T-helper 1 cell treated with Interleukin-12 subunit alpha and Interleukin-12 subunit beta and Interleukin-4 antibody, amounts not matched to agents 30 ng/mL and 1 ng/mL, for 36 hours (primary cell): Measurements from ENCODE around the gene MAST4. TPM values are rescaled to one million over a fixed set of nuclear protein-coding genes. Genes with fewer than 3 reads are reported as not detected.

ENCODE experiments used
- intact Hi-C: fragments of 100-400 bp; cut with micrococcal nuclease; formaldehyde crosslinking; loops from one replicate; pipeline ENCODE4 v1.15.1; 2024
- total RNA-seq: library from RNA; stranded (reverse); gene quantifications from 2 replicates; pipeline ENCODE4 v1.2.3, GENCODE V29; 2022

The MAST4 gene
- total RNA-seq, 1 donor from 2014 or later, result 65.8 TPM

- intact Hi-C loops, result no loop called here
Observed at GRCh38 chr5:67190410-67190809, 594.2 kb downstream of the MAST4 start.

DNA sequence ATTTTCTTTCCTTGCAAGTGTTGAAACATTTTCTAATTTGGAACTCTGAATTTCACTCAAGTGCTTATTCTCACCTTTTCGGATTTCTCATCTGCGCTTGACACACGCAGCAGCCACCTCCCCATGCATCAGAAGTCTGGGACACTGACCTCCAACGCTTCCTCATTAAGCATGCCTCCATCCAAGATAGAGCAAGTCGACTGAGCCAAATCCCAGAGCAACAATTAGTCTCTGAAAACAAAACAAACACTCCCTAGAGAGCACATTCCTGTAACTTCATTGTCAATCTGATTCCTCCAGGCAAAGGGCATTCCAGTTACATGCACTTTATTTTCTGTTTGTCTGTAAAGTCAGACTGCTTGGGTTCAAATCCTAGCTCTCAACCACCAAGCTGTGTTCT, 594.7 kb downstream of the MAST4 start:
- intact Hi-C loops, result no loop called here

- intact Hi-C loops, result no loop called here
Observed at GRCh38 chr5:67192719-67193438, 596.7 kb downstream of the MAST4 start.

DNA sequence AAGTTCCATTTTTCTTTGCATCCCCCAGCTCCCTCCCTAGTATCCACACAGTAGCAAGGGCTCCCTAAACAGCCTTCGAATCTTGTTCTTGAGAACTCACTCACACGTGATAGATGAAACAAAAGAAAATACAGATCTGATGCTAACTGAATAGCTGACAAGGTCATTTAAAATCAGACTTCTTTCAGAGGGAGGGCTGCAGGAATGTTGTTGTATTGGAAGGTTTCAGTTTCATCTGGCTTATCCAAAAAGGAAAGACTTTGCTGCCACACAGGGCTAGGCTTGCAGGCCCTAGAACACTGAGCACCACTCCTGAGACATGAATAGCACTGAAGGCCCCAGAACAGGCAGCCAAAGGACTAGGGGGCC, 597.2 kb downstream of the MAST4 start:
- intact Hi-C loops, result no loop called here

DNA sequence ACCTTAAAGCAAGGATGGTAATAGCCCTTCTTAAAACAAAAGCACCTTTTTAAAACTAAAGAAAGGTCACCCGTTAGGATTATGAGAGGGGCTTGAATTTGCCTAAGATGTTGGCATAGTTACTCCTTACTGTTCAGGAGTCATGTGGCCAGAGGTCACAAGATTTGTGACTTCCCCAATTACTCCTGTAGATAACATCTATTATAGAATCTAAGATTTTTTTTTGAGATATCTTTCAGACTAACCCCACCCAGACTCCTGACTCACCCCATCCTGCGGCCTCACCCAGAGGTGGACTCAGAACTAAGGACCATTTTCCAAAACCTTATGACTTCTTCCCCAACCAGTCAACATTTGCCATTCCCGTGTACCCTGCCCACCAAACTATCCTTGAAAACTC, 598.0 kb downstream of the MAST4 start:
- intact Hi-C loops, result no loop called here

DNA sequence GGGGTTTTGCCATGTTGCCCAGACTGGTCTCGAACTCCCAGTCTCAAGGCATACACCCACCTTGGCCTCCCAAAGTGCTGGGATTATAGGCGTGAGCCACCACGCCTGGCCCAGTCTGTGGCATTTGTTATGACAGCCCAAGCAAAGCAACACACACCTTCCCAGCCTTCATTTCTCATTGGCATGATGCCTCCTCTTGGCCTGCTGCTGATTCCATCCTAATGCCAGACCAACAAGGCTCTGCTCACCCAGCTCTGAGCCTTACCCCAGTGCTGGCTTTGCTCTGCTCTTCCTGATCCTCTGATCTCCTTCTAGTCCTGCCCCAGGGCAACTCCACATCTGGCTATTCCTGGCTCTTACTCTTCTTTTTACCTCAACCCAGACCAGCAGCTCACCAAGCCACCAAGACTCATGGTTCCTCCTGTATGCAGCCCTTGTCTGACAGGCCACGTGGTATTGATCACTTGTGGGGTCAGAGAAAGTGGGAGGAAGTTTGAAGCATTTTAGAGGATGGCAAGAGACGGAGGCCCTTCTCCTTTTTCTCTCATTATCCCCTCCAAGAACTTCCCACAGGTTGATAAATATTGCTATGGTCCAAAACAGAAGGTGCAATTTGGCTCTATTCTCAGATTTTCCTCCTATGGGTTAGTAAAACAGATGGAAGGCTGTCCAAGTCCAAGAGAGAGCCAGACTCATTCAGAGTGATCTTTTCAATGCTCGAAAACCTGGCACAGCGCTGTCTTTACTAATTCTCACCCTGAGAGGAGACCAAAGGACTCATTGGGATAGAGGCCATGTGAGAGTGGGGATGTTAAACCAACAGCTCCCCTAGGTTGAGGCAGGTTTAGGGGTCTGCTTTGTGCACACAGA, 599.4 kb downstream of the MAST4 start:
- intact Hi-C loops, result no loop called here

DNA sequence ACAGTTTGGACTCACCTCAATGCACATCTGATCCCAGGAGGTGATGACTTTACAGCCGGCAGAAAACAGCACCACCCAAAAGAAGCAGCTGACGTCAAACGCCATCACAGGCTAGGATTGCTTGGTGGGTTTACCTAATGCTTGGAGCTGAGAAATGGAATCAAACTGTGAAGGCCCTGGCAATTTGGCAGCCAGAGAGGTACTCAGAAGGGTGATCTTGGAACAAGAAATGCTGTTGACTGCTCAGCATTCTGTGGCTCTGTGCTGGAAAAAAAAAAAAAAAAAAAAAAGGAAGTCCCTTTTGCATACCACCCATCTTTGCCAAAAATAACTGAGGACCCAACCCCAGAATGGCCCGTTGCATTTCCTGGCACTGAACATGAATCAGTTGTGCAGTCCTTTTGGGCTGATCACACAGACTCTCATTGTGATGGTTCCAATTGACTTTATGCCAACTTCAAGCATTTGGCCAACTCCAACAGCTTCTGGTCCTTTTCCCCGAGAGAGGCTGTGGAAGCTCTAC, 600.4 kb downstream of the MAST4 start, which contains the start of gene CD180:
TSS of gene CD180 (minus strand) at position 263 of the 523 bp plus-strand sequence. CDS start at position 105, 158 bp downstream.
- intact Hi-C loops, result loop anchor here (1.0 kb wide), 1 partner anchor 10 kb away; no protein-coding TSS in a partner anchor

GRCh38 chr5:67197536-67197935, 601.3 kb downstream of the MAST4 start:
- intact Hi-C loops, result loop anchor here (1.0 kb wide), 1 partner anchor 9 kb away; no protein-coding TSS in a partner anchor

DNA sequence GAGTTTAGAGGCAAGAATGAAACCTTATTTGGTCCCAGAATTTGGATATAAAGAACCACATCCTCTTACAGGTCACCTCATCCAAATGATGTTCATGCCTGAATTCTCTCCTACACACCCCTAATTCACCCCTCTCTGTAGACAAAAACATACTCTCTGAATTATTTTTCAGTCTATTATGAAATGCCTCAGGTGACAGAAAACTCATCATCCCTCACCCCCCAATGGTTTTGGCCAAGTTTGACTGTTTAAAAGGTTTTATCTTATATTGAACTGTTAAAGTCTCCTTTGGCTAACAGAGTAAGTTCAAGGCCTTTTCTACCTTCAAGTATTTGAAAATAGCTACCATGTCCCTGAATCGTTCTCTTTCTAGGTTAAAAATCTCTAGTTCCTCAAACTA, 602.7 kb downstream of the MAST4 start:
- intact Hi-C loops, result loop anchor here (2.0 kb wide), 1 partner anchor 16 kb away; no protein-coding TSS in a partner anchor

- intact Hi-C loops, result loop anchor here (2.0 to 10.0 kb wide), 3 partner anchors 17 to 1055 kb away; partner anchors contain the start of genes MAST4 and SREK1
Observed at GRCh38 chr5:67199859-67200258, 603.7 kb downstream of the MAST4 start.

DNA sequence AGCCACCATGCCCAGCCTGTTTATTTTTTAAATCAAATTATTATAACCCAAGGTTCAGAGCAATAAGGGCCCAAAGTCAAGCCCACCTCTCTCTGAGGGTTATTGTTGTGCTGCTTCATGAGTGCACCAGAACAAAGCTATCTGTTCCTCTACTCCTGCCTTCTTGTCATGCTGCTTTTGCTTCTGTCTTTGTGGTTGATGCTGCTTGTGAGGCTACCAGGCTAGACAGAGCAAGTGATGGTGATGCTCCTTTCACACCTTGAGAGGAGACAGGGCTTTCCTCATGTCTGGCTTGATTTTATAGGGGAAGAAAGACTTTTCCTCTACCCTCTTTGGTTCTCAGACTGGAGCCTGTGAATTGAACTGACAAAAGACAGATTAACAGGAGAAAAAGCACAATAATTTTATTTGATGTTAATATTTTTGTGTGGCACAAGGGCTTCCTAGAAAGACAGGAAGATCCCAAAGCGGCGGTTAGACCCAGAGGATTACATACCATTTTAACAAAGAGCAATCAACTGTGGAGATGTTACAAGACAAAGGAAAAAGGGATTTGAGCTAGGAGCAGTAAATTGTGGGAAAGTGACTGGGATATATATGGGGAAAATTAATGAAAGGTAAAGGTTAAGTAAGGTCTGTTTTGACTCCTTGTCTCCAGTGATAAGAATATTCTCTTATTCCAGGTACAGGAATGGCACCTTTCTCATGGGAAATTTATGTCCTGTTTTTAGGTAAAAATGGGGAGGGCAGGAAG, 604.8 kb downstream of the MAST4 start:
- intact Hi-C loops, result loop anchor here (10.0 kb wide), 2 partner anchors 606 to 1056 kb away; partner anchors contain the start of genes MAST4 and SREK1

DNA sequence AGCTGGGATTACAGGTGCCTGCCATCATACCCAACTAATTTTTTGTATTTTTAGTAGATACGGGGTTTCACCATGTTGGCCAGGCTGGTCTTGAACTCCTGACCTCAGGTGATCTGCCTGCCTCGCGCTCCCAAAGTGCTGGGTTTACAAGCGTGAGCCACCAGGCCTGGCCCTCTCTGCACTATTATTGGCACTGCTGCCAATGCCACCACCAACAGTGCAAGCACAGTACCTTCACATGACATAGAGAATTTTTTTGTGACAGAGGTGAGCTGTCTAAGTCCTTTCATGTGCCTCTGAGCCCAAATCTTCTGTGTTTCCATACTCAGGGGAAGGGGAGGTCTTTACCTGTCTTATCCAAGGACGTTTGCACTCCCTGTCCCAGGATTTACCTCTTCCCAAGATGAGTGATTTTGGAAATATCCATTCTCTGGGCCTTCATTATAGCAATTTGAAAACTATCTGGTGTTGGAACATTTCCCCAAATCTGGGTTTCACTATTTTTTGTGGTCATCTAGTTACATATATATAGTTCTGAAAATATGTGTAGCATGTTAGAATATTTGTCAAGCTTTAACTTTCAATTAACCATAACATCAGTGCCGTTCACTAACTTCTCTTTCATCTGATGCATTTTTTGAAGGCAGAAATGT, 605.8 kb downstream of the MAST4 start:
- intact Hi-C loops, result loop anchor here (10.0 kb wide), 2 partner anchors 607 to 1057 kb away; partner anchors contain the start of genes MAST4 and SREK1

DNA sequence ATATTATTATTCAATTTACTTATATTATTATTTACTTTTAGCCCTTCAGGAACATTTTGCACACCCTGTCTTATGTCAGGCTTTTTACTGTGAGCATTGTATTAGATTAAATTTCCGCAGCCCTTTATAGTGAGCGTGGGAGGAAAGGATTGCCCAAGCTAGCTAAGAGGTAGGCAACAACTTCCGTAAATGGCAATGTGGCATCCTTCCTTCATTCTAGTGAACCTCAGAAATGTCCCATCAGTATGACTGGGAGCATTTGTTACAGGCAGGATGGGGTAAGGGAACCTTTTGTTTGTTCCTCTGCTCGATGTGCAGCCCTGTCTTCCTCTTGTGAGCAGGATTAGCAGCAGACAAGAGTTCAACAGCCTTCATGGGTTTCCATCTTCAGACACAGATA, 606.6 kb downstream of the MAST4 start:
- intact Hi-C loops, result loop anchor here (10.0 kb wide), 2 partner anchors 608 to 1058 kb away; partner anchors contain the start of genes MAST4 and SREK1

DNA sequence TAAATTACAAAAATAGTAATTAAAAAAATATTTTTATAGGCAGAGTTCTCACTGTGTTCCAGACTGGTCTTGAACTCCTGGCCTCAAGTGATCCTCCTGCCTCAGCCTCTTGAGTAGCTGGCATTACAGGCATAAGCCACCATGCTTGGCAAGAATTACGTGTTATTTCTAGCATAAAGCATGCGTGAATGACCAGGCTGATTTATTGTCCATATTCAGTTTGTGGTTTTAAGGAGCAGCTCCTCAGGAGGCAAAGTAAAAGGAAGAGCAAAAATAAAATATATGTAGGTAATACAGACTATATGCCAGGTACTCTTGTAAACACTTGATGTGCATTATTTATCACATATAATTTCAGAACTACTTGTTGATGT, 607.5 kb downstream of the MAST4 start:
- intact Hi-C loops, result loop anchor here (10.0 kb wide), 2 partner anchors 609 to 1059 kb away; partner anchors contain the start of genes MAST4 and SREK1

- intact Hi-C loops, result loop anchor here (5.0 to 10.0 kb wide), 7 partner anchors 312 to 1578 kb away; partner anchors contain the start of genes ERBIN, MAST4, NLN and SGTB
Observed at GRCh38 chr5:67204821-67205220, 608.6 kb downstream of the MAST4 start.

DNA sequence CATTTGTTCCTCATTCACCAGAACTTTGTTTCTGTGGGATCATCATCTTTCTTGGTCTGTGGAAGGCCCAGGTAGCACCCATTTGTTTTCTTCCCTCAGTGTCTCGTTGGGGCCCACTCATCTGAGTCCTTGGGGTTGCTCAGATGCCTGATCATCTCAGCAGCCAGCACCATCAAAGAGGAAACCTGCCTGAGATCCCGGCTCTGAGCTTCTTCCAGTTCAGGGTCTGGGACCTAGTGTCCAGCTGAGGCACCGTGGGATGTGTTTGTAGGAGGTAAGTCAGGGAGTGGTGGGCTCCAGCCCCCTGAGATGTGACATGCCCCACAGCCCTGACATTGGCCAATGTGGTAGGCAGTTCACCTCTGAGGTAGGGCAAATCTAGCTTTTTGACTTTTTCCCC, 609.8 kb downstream of the MAST4 start:
- intact Hi-C loops, result loop anchor here (1.0 to 10.0 kb wide), 11 partner anchors 9 to 1579 kb away; partner anchors contain the start of genes ERBIN, MAST4, NLN and SGTB

DNA sequence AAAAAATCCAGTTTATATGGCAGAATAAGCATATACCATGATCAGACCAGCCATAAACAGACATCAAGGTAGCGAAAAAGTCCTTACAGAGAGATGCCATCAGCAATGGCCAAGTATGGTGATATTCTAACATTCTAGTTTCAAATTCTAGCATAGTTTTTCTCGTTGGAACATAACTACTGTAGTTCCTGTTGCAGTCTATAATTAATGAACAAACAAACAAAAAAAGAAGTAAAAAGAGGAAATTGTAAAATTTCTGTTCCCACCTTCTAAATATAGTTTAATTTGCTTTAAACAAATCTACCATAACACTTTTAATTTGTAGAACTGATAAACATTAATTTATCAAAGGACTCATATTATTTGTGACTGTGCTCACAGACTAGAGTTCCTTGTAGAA, 610.3 kb downstream of the MAST4 start:
- intact Hi-C loops, result loop anchor here (1.0 to 10.0 kb wide), 11 partner anchors 9 to 1579 kb away; partner anchors contain the start of genes ERBIN, MAST4, NLN and SGTB

- intact Hi-C loops, result loop anchor here (1.0 to 10.0 kb wide), 16 partner anchors 9 to 1580 kb away; partner anchors contain the start of genes ERBIN, MAST4, NLN and SGTB
Observed at GRCh38 chr5:67206929-67207328, 610.7 kb downstream of the MAST4 start.

DNA sequence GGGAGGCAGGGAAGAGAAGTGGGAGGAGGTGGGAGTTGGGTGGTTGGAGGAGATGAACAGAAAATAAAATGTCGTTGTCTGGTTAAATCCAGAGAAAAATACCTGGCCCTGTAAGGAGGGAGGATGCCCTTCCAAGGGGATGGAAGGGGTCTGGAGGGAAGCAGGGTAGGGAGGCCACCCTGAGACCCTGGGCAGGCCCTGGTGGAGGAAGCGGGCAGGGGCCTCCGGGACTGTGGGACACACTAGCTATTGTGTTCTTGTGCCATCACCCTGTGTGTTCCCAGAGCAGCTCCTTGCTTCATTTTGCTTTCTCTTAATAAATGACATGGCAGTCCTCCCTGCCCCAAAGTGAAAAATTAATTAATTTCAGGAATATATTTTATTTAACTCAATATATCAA, 612.2 kb downstream of the MAST4 start:
- intact Hi-C loops, result loop anchor here (5.0 to 10.0 kb wide), 7 partner anchors 309 to 1581 kb away; partner anchors contain the start of genes ERBIN, MAST4, NLN and SGTB
